Measurements from ENCODE around the gene SUCLG2.

The SUCLG2 gene

GRCh38 chr3:67509471-67510075, 144.8 kb downstream of the SUCLG2 start:
- no peak for DNase-seq (ENCODE audit: low read depth)

- no peak for DNase-seq (ENCODE audit: low read depth)
These were observed 146.8 kb downstream of the SUCLG2 start for GRCh38 chr3:67507584-67507983.

- no peak for DNase-seq (ENCODE audit: low read depth)
These were observed 153.7 kb downstream of the SUCLG2 start for GRCh38 chr3:67500709-67501108.

- DNase-seq (ENCODE audit: low read depth) = no peak
These were observed 156.7 kb downstream of the SUCLG2 start for GRCh38 chr3:67497746-67498145.

GRCh38 chr3:67495751-67496150, 158.7 kb downstream of the SUCLG2 start:
- no peak for DNase-seq (ENCODE audit: low read depth)

GRCh38 chr3:67493808-67494207, 160.6 kb downstream of the SUCLG2 start:
- no peak for DNase-seq (ENCODE audit: low read depth)

- no peak for DNase-seq (ENCODE audit: low read depth)
These were observed 163.8 kb downstream of the SUCLG2 start for GRCh38 chr3:67490658-67491057.

- no peak for DNase-seq (ENCODE audit: low read depth)
These were observed 164.6 kb downstream of the SUCLG2 start for GRCh38 chr3:67489816-67490215.

GRCh38 chr3:67487564-67488114, 166.8 kb downstream of the SUCLG2 start:
- no peak for DNase-seq (ENCODE audit: low read depth)

GRCh38 chr3:67486883-67487282, 167.5 kb downstream of the SUCLG2 start:
- DNase-seq (ENCODE audit: low read depth) = no peak

GRCh38 chr3:67484085-67484484, 170.3 kb downstream of the SUCLG2 start:
- no peak for DNase-seq (ENCODE audit: low read depth)

- no peak for DNase-seq (ENCODE audit: low read depth)
These were observed 173.3 kb downstream of the SUCLG2 start for GRCh38 chr3:67481126-67481525.

- no peak for DNase-seq (ENCODE audit: low read depth)
These were observed 176.0 kb downstream of the SUCLG2 start for GRCh38 chr3:67478423-67478822.

- DNase-seq (ENCODE audit: low read depth) = no peak
These were observed 180.1 kb downstream of the SUCLG2 start for GRCh38 chr3:67474311-67474710.

- DNase-seq (ENCODE audit: low read depth) = no peak
These were observed 181.7 kb downstream of the SUCLG2 start for GRCh38 chr3:67472674-67473201.

- no peak for DNase-seq (ENCODE audit: low read depth)
These were observed 184.2 kb downstream of the SUCLG2 start for GRCh38 chr3:67470207-67470606.

GRCh38 chr3:67468511-67468910, 185.9 kb downstream of the SUCLG2 start:
- DNase-seq (ENCODE audit: low read depth) = no peak

- no peak for DNase-seq (ENCODE audit: low read depth)
These were observed 190.8 kb downstream of the SUCLG2 start for GRCh38 chr3:67463656-67464055.

GRCh38 chr3:67462187-67462586, 192.2 kb downstream of the SUCLG2 start:
- no peak for DNase-seq (ENCODE audit: low read depth)

- no peak for DNase-seq (ENCODE audit: low read depth)
These were observed 192.7 kb downstream of the SUCLG2 start for GRCh38 chr3:67461667-67462142.

GRCh38 chr3:67460841-67461510, 193.4 kb downstream of the SUCLG2 start:
- no peak for DNase-seq (ENCODE audit: low read depth)

GRCh38 chr3:67459796-67460195, 194.6 kb downstream of the SUCLG2 start:
- no peak for DNase-seq (ENCODE audit: low read depth)

GRCh38 chr3:67458896-67459530, 195.4 kb downstream of the SUCLG2 start:
- DNase-seq (ENCODE audit: low read depth) = no peak
